Stimulated activated CD4-positive, alpha-beta T cell treated with anti-CD3 and anti-CD28 coated beads, Interleukin-4, amount 100 ng/mL, for 4 hours (primary cell): ENCODE measurements around the gene LPO.
A peak's percentile ranks its signal among the peaks of the same experiment; 100 is the strongest.

Experiments
- DNase-seq, 2 experiments: peaks; one replicate each; pipeline ENCODE4 v3.0.0-alpha.2; 2020

Gene LPO

GRCh38 chr17:58238147-58238634 is at the start of gene LPO:
Gene LPO (plus strand): TSS chr17:58238584. CDS start chr17:58242980, 4,396 bp downstream.
- no peak for DNase-seq

- no peak for DNase-seq
Measured at GRCh38 chr17:58189436-58190146, 48.8 kb upstream of the LPO start.

- no peak for DNase-seq
Measured at GRCh38 chr17:58191241-58191896, 47.0 kb upstream of the LPO start.

GRCh38 chr17:58192612-58193011 is 45.8 kb upstream of the LPO start, which contains the start of gene EPX:
Gene EPX (plus strand): TSS chr17:58192726. CDS start chr17:58192847, 121 bp downstream.
- DNase-seq = no peak

GRCh38 chr17:58193641-58194255 is 44.6 kb upstream of the LPO start:
- no peak for DNase-seq

GRCh38 chr17:58195518-58196123 is 42.8 kb upstream of the LPO start:
- no peak for DNase-seq

GRCh38 chr17:58196610-58197009 is 41.8 kb upstream of the LPO start:
- DNase-seq = no peak

- DNase-seq = peak; percentile 29 to 56
Measured at GRCh38 chr17:58200024-58200633, 38.3 kb upstream of the LPO start.

- DNase-seq = no peak
Measured at GRCh38 chr17:58202859-58203258, 35.5 kb upstream of the LPO start.

- no peak for DNase-seq
Measured at GRCh38 chr17:58204796-58205195, 33.6 kb upstream of the LPO start.

- no peak for DNase-seq
Measured at GRCh38 chr17:58205936-58206335, 32.4 kb upstream of the LPO start.

- no peak for DNase-seq
Measured at GRCh38 chr17:58207451-58207850, 30.9 kb upstream of the LPO start.

GRCh38 chr17:58208344-58208743 is 30.0 kb upstream of the LPO start:
- no peak for DNase-seq

- DNase-seq = no peak
Measured at GRCh38 chr17:58210922-58211321, 27.5 kb upstream of the LPO start.

GRCh38 chr17:58215685-58216084 is 22.7 kb upstream of the LPO start:
- no peak for DNase-seq

GRCh38 chr17:58217766-58218165 is 20.6 kb upstream of the LPO start:
- DNase-seq = no peak

GRCh38 chr17:58219007-58219788 is 19.2 kb upstream of the LPO start, which contains the start of gene MKS1:
Gene MKS1 (minus strand): TSS chr17:58219255. CDS start chr17:58219230, 25 bp downstream.
- peak; percentile 90 to 96 for DNase-seq

GRCh38 chr17:58219789-58220183 is 18.6 kb upstream of the LPO start:
- no peak for DNase-seq

- no peak for DNase-seq
Measured at GRCh38 chr17:58224315-58224714, 14.1 kb upstream of the LPO start.

- no peak for DNase-seq
Measured at GRCh38 chr17:58227733-58228132, 10.7 kb upstream of the LPO start.

- DNase-seq = no peak
Measured at GRCh38 chr17:58228679-58229078, 9.7 kb upstream of the LPO start.

GRCh38 chr17:58229384-58229783 is 9.0 kb upstream of the LPO start:
- no peak for DNase-seq
